COR-L47 (cell line): Measurements from ENCODE around the gene SPEF2.
A peak's percentile ranks its signal among the peaks of the same experiment; 100 is the strongest.
"Not testable (repeated sequence)": the region's sequence is repeated elsewhere in the genome, so short reads cannot be mapped to it uniquely, and the experiment has no call there.

Source experiments
- DNase-seq: peaks from one replicate; lab custom pipeline; 2025; lab: John Stamatoyannopoulos, UW

The SPEF2 gene

GRCh38 chr5:35855187-35855586 lies 237.5 kb downstream of the SPEF2 start:
- DNase-seq, result no peak

GRCh38 chr5:35856186-35856764 lies 238.6 kb downstream of the SPEF2 start:
- not testable (repeated sequence) for DNase-seq

- DNase-seq, result no peak
These were observed 239.2 kb downstream of the SPEF2 start, which contains the start of gene IL7R for GRCh38 chr5:35856765-35857351. Gene IL7R (plus strand): TSS chr5:35856891. CDS start chr5:35856978, 87 bp downstream.

- no peak for DNase-seq
These were observed 240.0 kb downstream of the SPEF2 start for GRCh38 chr5:35857606-35858205.

GRCh38 chr5:35859101-35859661 lies 241.5 kb downstream of the SPEF2 start:
- peak; percentile 83 for DNase-seq

GRCh38 chr5:35860686-35861085 lies 243.0 kb downstream of the SPEF2 start:
- DNase-seq, result no peak

GRCh38 chr5:35861718-35862117 lies 244.1 kb downstream of the SPEF2 start:
- no peak for DNase-seq

GRCh38 chr5:35862126-35862525 lies 244.5 kb downstream of the SPEF2 start:
- DNase-seq, result no peak

- no peak for DNase-seq
These were observed 245.5 kb downstream of the SPEF2 start for GRCh38 chr5:35863159-35863558.
